ENCODE measurements around the gene TMEM163. TPM values are rescaled to one million over a fixed set of nuclear protein-coding genes. Genes with fewer than 3 reads are reported as not detected.
"Not testable (repeated sequence)": the region's sequence is repeated elsewhere in the genome, so short reads cannot be mapped to it uniquely, and the experiment has no call there.

TMEM163 gene
- total RNA-seq, 1 donor: not detected

GRCh38 chr2:134489732-134490384 lies 228.9 kb downstream of the TMEM163 start:
- no peak overlapping the region for H3K4me3 ChIP-seq (ENCODE audit: low read depth, low read length)
- no peak for TF ChIP-seq CTCF (IDR thresholded peaks at IDR 0.05; ENCODE audit: insufficient read depth, low read depth, low read length)
- DNase-seq (ENCODE audit: low read depth): no peak

GRCh38 chr2:134482766-134483340 lies 235.9 kb downstream of the TMEM163 start:
- H3K4me3 ChIP-seq (ENCODE audit: low read depth, low read length): no peak overlapping the region
- TF ChIP-seq CTCF (IDR thresholded peaks at IDR 0.05; ENCODE audit: insufficient read depth, low read depth, low read length): no peak
- no peak for DNase-seq (ENCODE audit: low read depth)

GRCh38 chr2:134482131-134482723 lies 236.6 kb downstream of the TMEM163 start:
- TF ChIP-seq CTCF (IDR thresholded peaks at IDR 0.05; ENCODE audit: insufficient read depth, low read depth, low read length): no peak
- DNase-seq (ENCODE audit: low read depth): no peak
- H3K4me3 ChIP-seq (ENCODE audit: low read depth, low read length): no peak overlapping the region

GRCh38 chr2:134479696-134480330 lies 239.0 kb downstream of the TMEM163 start:
- no peak for DNase-seq (ENCODE audit: low read depth)
- TF ChIP-seq CTCF (IDR thresholded peaks at IDR 0.05; ENCODE audit: insufficient read depth, low read depth, low read length): no peak
- no peak overlapping the region for H3K4me3 ChIP-seq (ENCODE audit: low read depth, low read length)

- H3K4me3 ChIP-seq (ENCODE audit: low read depth, low read length); DNase-seq (ENCODE audit: low read depth): not testable (repeated sequence)
These were observed 241.8 kb downstream of the TMEM163 start for GRCh38 chr2:134476982-134477381.

GRCh38 chr2:134470561-134471168 lies 248.1 kb downstream of the TMEM163 start:
- TF ChIP-seq CTCF (IDR thresholded peaks at IDR 0.05; ENCODE audit: insufficient read depth, low read depth, low read length): no peak
- no peak overlapping the region for H3K4me3 ChIP-seq (ENCODE audit: low read depth, low read length)
- no peak for DNase-seq (ENCODE audit: low read depth)
